ENCODE measurements around the gene C19orf38.

GRCh38 chr19:10805758-10806247 is 42.4 kb upstream of the C19orf38 start:
- TF ChIP-seq ZNF114 (CRISPR knock-in tag; IDR thresholded peaks at IDR 0.05), result no peak
- TF ChIP-seq CTCF (conservative IDR thresholded peaks at IDR 0.05; ENCODE audit: low read depth in 2 of 2), result no peak
- TF ChIP-seq POLR2AphosphoS5 (IDR thresholded peaks at IDR 0.05; ENCODE audit: low read depth), result no peak
- TF ChIP-seq EZH2 (IDR thresholded peaks at IDR 0.05; ENCODE audit: low read depth, unreplicated experiment), result no peak
- TF ChIP-seq JUNB (IDR thresholded peaks at IDR 0.05; ENCODE audit: unreplicated experiment), result no peak
- TF ChIP-seq EZH2phosphoT487 (IDR thresholded peaks at IDR 0.05; ENCODE audit: unreplicated experiment), result no peak
- no peak for TF ChIP-seq REST (IDR thresholded peaks at IDR 0.05; ENCODE audit: unreplicated experiment)
